Trophoblast cell (in vitro differentiated cells and primary cell): ENCODE measurements around the gene EGFL8.

Experiments
- DNase-seq, 2 donors: peaks; one replicate each; pipeline ENCODE4 v3.0.0-alpha.2; 2016
- H2AFZ ChIP-seq: 2 replicates; pipeline ENCODE4 v1.6.1; 2013; ENCODE audit warnings: low read length, moderate library complexity, mild to moderate bottlenecking; ENCODE audit not compliant: insufficient read depth, poor library complexity
- H2AK5ac ChIP-seq: 2 replicates; pipeline ENCODE4 v1.6.1; 2013; ENCODE audit warnings: mild to moderate bottlenecking, low read length
- H2BK120ac ChIP-seq: 2 replicates; pipeline ENCODE4 v1.6.1; 2013; ENCODE audit warnings: low read length, mild to moderate bottlenecking, moderate library complexity; ENCODE audit not compliant: insufficient read depth, poor library complexity
- H2BK12ac ChIP-seq: 2 replicates; pipeline ENCODE4 v1.6.1; 2013; ENCODE audit warnings: mild to moderate bottlenecking, low read length, moderate library complexity
- H2BK5ac ChIP-seq: 2 replicates; pipeline ENCODE4 v1.6.1; 2013; ENCODE audit warnings: low read length, low read depth, moderate library complexity, mild to moderate bottlenecking; ENCODE audit not compliant: poor library complexity
- H3K14ac ChIP-seq: 2 replicates; pipeline ENCODE4 v1.6.1; 2013; ENCODE audit warnings: mild to moderate bottlenecking, low read length
- H3K18ac ChIP-seq: 2 replicates; pipeline ENCODE4 v1.6.1; 2013; ENCODE audit warnings: mild to moderate bottlenecking, low read length
- H3K23ac ChIP-seq: 2 replicates; pipeline ENCODE4 v1.6.1; 2013; ENCODE audit warnings: low read length
- H3K27ac ChIP-seq: 2 replicates; pipeline ENCODE4 v1.5.1; 2013; ENCODE audit warnings: low read depth, mild to moderate bottlenecking, inconsistent platforms, low read length, moderate library complexity
- H3K27me3 ChIP-seq: 2 replicates; pipeline ENCODE4 v1.6.1; 2013; ENCODE audit warnings: inconsistent platforms, mild to moderate bottlenecking, low read length, moderate library complexity; ENCODE audit not compliant: insufficient read depth
- H3K36me3 ChIP-seq, 2 experiments: 1 replicate in 1 of 2; 2 replicates in 1 of 2; pipeline ENCODE4 v1.6.1; 2013; ENCODE audit warnings: low read length in 2 of 2, mild to moderate bottlenecking in 2 of 2, moderate library complexity in 1 of 2; ENCODE audit not compliant: insufficient read depth in 2 of 2, control insufficient read depth in 1 of 2
- H3K4ac ChIP-seq: 2 replicates; pipeline ENCODE4 v1.6.1; 2013; ENCODE audit warnings: low read depth, mild to moderate bottlenecking, low read length, moderate library complexity
- H3K4me1 ChIP-seq, 2 experiments: 1 replicate in 1 of 2; 2 replicates in 1 of 2; pipeline ENCODE4 v1.6.1; 2013; ENCODE audit warnings: low read length in 2 of 2, mild to moderate bottlenecking in 2 of 2, moderate library complexity in 1 of 2; ENCODE audit not compliant: insufficient read depth in 2 of 2, control insufficient read depth in 1 of 2
- H3K4me2 ChIP-seq: 2 replicates; pipeline ENCODE4 v1.6.1; 2013; ENCODE audit warnings: inconsistent platforms, mild to moderate bottlenecking, low read length, moderate library complexity
- H3K4me3 ChIP-seq: 2 replicates; pipeline ENCODE4 v1.5.1; 2013; ENCODE audit warnings: mild to moderate bottlenecking, low read depth, low read length, inconsistent platforms
- H3K79me1 ChIP-seq: one replicate; pipeline ENCODE4 v1.6.1; 2013; ENCODE audit warnings: low read length
- H3K79me2 ChIP-seq: 2 replicates; pipeline ENCODE4 v1.6.1; 2013; ENCODE audit warnings: low read length, mild to moderate bottlenecking; ENCODE audit not compliant: control insufficient read depth, insufficient read depth, poor library complexity
- H3K9ac ChIP-seq: 2 replicates; pipeline ENCODE4 v1.6.1; 2013; ENCODE audit warnings: mild to moderate bottlenecking, low read length
- H3K9me3 ChIP-seq: 2 replicates; pipeline ENCODE4 v1.6.1; 2013; ENCODE audit warnings: low read depth, mild to moderate bottlenecking, control low read depth, inconsistent platforms, low read length; ENCODE audit not compliant: insufficient read depth
- H4K12ac ChIP-seq: 2 replicates; pipeline ENCODE4 v1.6.1; 2013; ENCODE audit warnings: low read depth, mild to moderate bottlenecking, low read length, moderate library complexity
- H4K8ac ChIP-seq: 2 replicates; pipeline ENCODE4 v1.6.1; 2013; ENCODE audit warnings: low read depth, mild to moderate bottlenecking, low read length, moderate library complexity
- H4K91ac ChIP-seq: one replicate; pipeline ENCODE4 v1.6.1; 2013; ENCODE audit warnings: low read depth, mild to moderate bottlenecking, low read length, moderate library complexity
- WGBS: extraction: QIAGEN DNeasy Blood & Tissue Kit; methylation state at CpG from one replicate; pipeline ENCODE4 v1.1.7; 2013; ENCODE audit warnings: missing lambda C conversion rate; ENCODE audit not compliant: insufficient read length, insufficient coverage; ENCODE audit errors: extremely low coverage; 5-methylcytosine and 5-hydroxymethylcytosine counted together

Gene EGFL8

DNA sequence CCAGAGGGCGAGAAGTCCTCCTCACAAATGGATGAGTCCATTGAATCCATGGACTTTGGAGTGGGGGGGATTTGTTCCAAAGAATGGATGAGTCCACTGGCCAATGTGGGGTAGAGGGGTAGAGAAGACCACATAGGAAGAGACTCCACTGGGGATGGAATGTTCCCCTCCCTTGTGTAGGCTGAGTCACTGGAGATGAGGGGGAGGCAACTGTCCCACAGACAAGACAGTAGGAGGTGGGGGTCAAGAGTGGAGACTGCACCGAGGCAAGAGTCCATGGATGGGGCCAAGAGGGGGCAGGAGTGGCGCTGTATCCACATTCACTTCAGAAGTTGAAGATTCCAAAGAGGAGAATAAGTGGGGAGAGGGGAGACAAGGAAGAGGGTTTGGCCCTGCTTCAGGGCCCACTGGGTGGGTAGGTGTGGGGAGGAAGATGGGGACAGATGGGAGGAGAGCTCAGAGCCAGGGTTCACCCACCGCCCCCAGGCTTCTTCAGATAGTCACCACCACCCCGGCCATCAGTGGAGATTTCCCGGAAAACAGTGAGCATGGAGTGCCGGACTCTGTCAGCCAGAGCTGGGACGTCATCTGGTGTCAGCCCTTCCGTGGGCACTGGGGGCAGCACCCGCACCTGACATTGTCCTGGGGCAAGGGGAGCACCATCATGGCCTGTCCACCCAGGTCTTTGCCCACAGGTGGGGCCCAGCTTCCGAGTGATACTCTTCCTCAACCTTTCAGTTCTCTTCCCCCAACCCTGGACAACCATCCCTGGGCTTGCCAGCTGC lies 4.6 kb downstream of the EGFL8 start:
- Histone ChIP-seq H2AK5ac (no peak overlapping the region), H4K12ac (no peak overlapping the region), H2BK5ac (no peak overlapping the region), H3K4me3 (no peak overlapping the region), H4K91ac (no peak overlapping the region), H2BK120ac (no peak overlapping the region), H3K4me1 (peaks cover 16 to 18% of the 10 kb centered on the region in 2 experiments), H3K9ac (no peak overlapping the region), H3K23ac (no peak overlapping the region), H3K27ac (no peak overlapping the region), H3K18ac (no peak overlapping the region), H3K4ac (no peak overlapping the region), H3K79me1 (no peaks in the 10 kb centered on the region), H3K14ac (no peak overlapping the region), H3K36me3 (peaks cover 55 to 63% of the 10 kb centered on the region in 2 experiments), H3K79me2 (no peaks in the 10 kb centered on the region), H2BK12ac (no peak overlapping the region), H3K27me3 (no peaks in the 10 kb centered on the region), H4K8ac (no peak overlapping the region), H2AFZ (no peak overlapping the region), H3K4me2 (no peak overlapping the region), H3K9me3 (no peaks in the 10 kb centered on the region)
- no CpG with 5 or more reads among the region's 11 CpGs for WGBS
- no peak for DNase-seq

DNA sequence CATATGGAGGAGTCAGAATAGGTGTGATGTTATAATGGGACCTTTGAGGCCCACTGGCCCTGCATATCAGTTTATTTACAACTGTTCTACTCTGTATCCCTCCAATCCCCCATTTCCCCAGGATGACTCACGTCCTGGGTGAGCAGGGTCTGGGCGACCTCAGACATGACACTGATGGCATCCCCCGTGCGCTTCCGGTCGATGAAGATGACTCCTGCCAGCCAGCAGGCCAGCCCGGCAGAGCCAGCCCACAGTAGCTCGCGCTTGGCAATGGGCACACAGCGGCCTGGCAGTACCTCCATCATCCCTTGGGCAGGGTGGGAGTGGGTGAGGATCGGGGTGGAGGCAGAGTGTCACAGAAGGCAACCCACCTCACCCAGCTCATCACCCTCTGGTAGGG lies 5.9 kb downstream of the EGFL8 start:
- Histone ChIP-seq H3K9ac (no peak overlapping the region), H3K4ac (no peak overlapping the region), H3K27me3 (no peaks in the 10 kb centered on the region), H3K27ac (no peak overlapping the region), H4K91ac (no peak overlapping the region), H2BK12ac (no peak overlapping the region), H2BK5ac (no peak overlapping the region), H3K4me2 (no peak overlapping the region), H4K8ac (no peak overlapping the region), H3K36me3 (peaks cover 55 to 59% of the 10 kb centered on the region in 2 experiments), H3K18ac (no peak overlapping the region), H2AK5ac (no peak overlapping the region), H3K23ac (no peak overlapping the region), H2AFZ (no peak overlapping the region), H3K4me1 (peaks cover 18 to 24% of the 10 kb centered on the region in 2 experiments), H3K9me3 (no peaks in the 10 kb centered on the region), H3K4me3 (no peak overlapping the region), H3K79me2 (peaks cover 2% of the 10 kb centered on the region), H2BK120ac (no peak overlapping the region), H4K12ac (no peak overlapping the region), H3K14ac (no peak overlapping the region), H3K79me1 (no peaks in the 10 kb centered on the region)
- no CpG with 5 or more reads among the region's 11 CpGs for whole genome bisulfite sequencing
- no peak for DNase-seq

DNA sequence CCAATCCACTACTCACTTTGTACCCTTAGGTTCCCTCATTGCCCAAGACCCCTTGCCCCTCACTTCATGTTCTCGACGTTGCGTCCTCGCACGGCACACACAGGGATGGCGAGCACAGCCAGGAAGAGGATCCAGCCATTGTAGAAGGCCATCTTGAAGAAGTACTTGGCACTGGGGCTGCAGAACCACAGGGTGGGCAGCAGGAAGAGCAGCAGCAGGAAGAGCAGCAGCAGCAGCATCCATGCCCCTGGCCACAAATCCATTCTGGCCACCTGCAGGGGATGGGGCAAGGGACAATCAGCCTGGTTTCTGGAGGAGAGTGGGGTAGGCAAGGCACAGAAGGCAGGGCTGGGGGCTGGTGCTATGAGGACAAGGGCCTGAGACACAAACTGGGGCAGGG lies 6.8 kb downstream of the EGFL8 start:
- H3K79me1 ChIP-seq: peaks cover 4% of the 10 kb centered on the region
- DNase-seq: no peak
- H4K91ac ChIP-seq: no peak overlapping the region
- no peak overlapping the region for H2BK5ac ChIP-seq
- WGBS: no CpG with 5 or more reads among the region's 6 CpGs
- peaks cover 51 to 53% of the 10 kb centered on the region in 2 experiments for H3K36me3 ChIP-seq
- H3K9me3 ChIP-seq: no peaks in the 10 kb centered on the region
- no peak overlapping the region for H3K4ac ChIP-seq
- peaks cover 20 to 24% of the 10 kb centered on the region in 2 experiments for H3K4me1 ChIP-seq
- H3K27me3 ChIP-seq: no peaks in the 10 kb centered on the region
- H3K79me2 ChIP-seq: peaks cover 7% of the 10 kb centered on the region
- H2AK5ac ChIP-seq: no peak overlapping the region
- H3K18ac ChIP-seq: no peak overlapping the region
- H3K9ac ChIP-seq: no peak overlapping the region
- no peak overlapping the region for H3K4me2 ChIP-seq
- H3K4me3 ChIP-seq: no peak overlapping the region
- no peak overlapping the region for H4K12ac ChIP-seq
- no peak overlapping the region for H2BK120ac ChIP-seq
- no peak overlapping the region for H3K27ac ChIP-seq
- H2AFZ ChIP-seq: no peak overlapping the region
- H3K23ac ChIP-seq: no peak overlapping the region
- no peak overlapping the region for H4K8ac ChIP-seq
- H2BK12ac ChIP-seq: no peak overlapping the region
- no peak overlapping the region for H3K14ac ChIP-seq

DNA sequence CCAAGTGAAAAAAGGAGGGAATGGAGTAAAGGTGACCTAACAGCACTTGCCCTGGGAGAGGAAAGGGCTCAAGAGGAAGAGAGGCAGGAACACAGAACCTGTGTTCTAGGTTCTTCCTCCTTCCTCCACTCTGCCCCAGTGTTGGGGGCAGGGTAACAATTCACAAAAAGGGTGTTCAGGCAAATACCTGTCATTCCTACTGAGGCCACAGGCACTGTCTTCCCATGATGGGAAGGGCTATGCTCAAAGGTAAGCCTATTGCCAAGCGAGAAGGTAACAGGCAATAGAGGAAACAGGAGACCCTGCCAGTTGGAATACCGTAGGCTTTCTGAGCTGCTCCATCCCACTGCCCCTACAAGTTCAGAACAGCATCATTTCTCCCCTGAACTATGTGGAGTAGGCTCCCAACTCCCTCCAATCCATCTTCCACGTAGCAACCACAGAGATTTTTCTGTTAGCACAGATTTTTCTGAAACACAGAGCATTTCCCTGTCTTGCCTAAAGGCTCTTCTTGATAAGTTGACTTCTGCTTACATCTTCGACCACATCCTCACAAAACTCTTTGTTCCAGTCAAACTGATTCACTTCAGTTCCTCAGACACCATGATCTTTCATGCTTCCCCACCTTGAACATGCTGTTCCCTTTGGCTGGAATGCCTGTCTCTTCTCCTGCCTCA lies 8.8 kb downstream of the EGFL8 start:
- no peak overlapping the region for H2BK120ac ChIP-seq
- H3K9ac ChIP-seq: peak overlapping the region; percentile 45
- H4K12ac ChIP-seq: no peak overlapping the region
- H2AK5ac ChIP-seq: no peak overlapping the region
- H2BK12ac ChIP-seq: no peak overlapping the region
- H3K27me3 ChIP-seq: no peaks in the 10 kb centered on the region
- peak overlapping the region; percentile 45 for H3K27ac ChIP-seq
- peaks cover 7% of the 10 kb centered on the region for H3K79me2 ChIP-seq
- WGBS: no CpG with 5 or more reads among the region's 4 CpGs
- H3K4me2 ChIP-seq: peak overlapping the region; percentile 1
- H3K9me3 ChIP-seq: no peaks in the 10 kb centered on the region
- H3K36me3 ChIP-seq: peaks cover 31 to 34% of the 10 kb centered on the region in 2 experiments
- no peak overlapping the region for H3K23ac ChIP-seq
- no peak for DNase-seq
- H4K91ac ChIP-seq: no peak overlapping the region
- H2BK5ac ChIP-seq: peak overlapping the region; percentile 38
- no peak overlapping the region for H3K4me3 ChIP-seq
- no peak overlapping the region for H3K18ac ChIP-seq
- H4K8ac ChIP-seq: no peak overlapping the region
- H2AFZ ChIP-seq: no peak overlapping the region
- H3K4ac ChIP-seq: peak overlapping the region; percentile 13
- H3K4me1 ChIP-seq: peaks cover 13 to 27% of the 10 kb centered on the region in 2 experiments
- H3K14ac ChIP-seq: no peak overlapping the region
- peaks cover 14% of the 10 kb centered on the region for H3K79me1 ChIP-seq
